GM23248 (cell line): ENCODE measurements around the gene ACOX3.

ENCODE experiments used
- EZH2 ChIP-seq: fragments of 200-600 bp; sonication (generic); IDR thresholded peaks from 2 replicates; pipeline ENCODE4 v1.6.1; 2018; ENCODE audit warnings: antibody characterized with exemption, mild to moderate bottlenecking; ENCODE audit not compliant: insufficient read depth, poor library complexity, severe bottlenecking
- EZH2phosphoT487 ChIP-seq: fragments of 200-600 bp; sonication (generic); IDR thresholded peaks from 2 replicates; pipeline ENCODE4 v1.6.1; 2018; ENCODE audit warnings: antibody characterized with exemption, moderate library complexity, mild to moderate bottlenecking, low read depth; ENCODE audit not compliant: insufficient read depth

- no peak for TF ChIP-seq EZH2
- TF ChIP-seq EZH2phosphoT487 = no peak
These were observed 12.7 kb downstream of the ACOX3 start for GRCh38 chr4:8427761-8428287.
